MM.1S (cell line): Measurements from ENCODE around the gene PDE11A.

ENCODE experiments used
- CTCF ChIP-seq: fragments of 300-600 bp; sonication (generic); IDR thresholded peaks from 2 replicates; pipeline ENCODE4 v1.5.1; 2016; ENCODE audit warnings: antibody characterized with exemption, low read length, mixed read lengths
- EZH2 ChIP-seq: fragments of 300-600 bp; sonication (generic); optimal IDR thresholded peaks from 2 replicates; pipeline ENCODE3; 2017; ENCODE audit warnings: low read depth, mild to moderate bottlenecking, antibody characterized with exemption, low read length, mixed read lengths
- EZH2phosphoT487 ChIP-seq: fragments of 300-600 bp; sonication (generic); IDR thresholded peaks from 2 replicates; pipeline ENCODE4 v1.6.1; 2018; ENCODE audit warnings: antibody characterized with exemption, low read length

GRCh38 chr2:177636672-177637071 lies 435.9 kb downstream of the PDE11A start:
- no peak for TF ChIP-seq CTCF
- no peak for TF ChIP-seq EZH2phosphoT487
- TF ChIP-seq EZH2, result no peak
